Endothelial cell (in vitro differentiated cells): ENCODE data around the gene ZC3HAV1L. TPM values are rescaled to one million over a fixed set of nuclear protein-coding genes. Genes with fewer than 3 reads are reported as not detected.

ENCODE experiments used
- DNase-seq: peaks from one replicate; pipeline ENCODE4 v3.0.0; 2021; ENCODE audit warnings: low spot score
- H3K27ac Mint-ChIP-seq: one replicate; pipeline ENCODE4 v1.8.0; 2021; ENCODE audit warnings: mixed read lengths, inconsistent platforms; ENCODE audit not compliant: unreplicated experiment
- H3K27me3 Mint-ChIP-seq: one replicate; pipeline ENCODE4 v1.8.0; 2021; ENCODE audit warnings: mild to moderate bottlenecking, moderate library complexity, mixed read lengths, inconsistent platforms; ENCODE audit not compliant: unreplicated experiment
- H3K36me3 Mint-ChIP-seq: one replicate; pipeline ENCODE4 v1.8.0; 2021; ENCODE audit warnings: mild to moderate bottlenecking, low read depth, mixed read lengths, inconsistent platforms; ENCODE audit not compliant: unreplicated experiment
- H3K4me1 Mint-ChIP-seq: one replicate; pipeline ENCODE4 v1.8.0; 2021; ENCODE audit warnings: mild to moderate bottlenecking, mixed read lengths, inconsistent platforms; ENCODE audit not compliant: unreplicated experiment
- H3K4me3 Mint-ChIP-seq: one replicate; pipeline ENCODE4 v1.8.0; 2021; ENCODE audit warnings: mild to moderate bottlenecking, mixed read lengths, inconsistent platforms; ENCODE audit not compliant: unreplicated experiment
- H3K9me3 Mint-ChIP-seq: one replicate; pipeline ENCODE4 v1.8.0; 2021; ENCODE audit warnings: mixed read lengths, inconsistent platforms; ENCODE audit not compliant: unreplicated experiment
- CTCF ChIP-seq: fragments of 200-600 bp; sonication (generic); IDR thresholded peaks from one replicate; pipeline ENCODE4 v1.5.0; 2021; ENCODE audit warnings: antibody characterized with exemption; ENCODE audit not compliant: unreplicated experiment
- total RNA-seq: library from RNA; stranded (reverse); fragmentation: NEBNext Ultra II Directional; extraction: Animal tissue kit (Norgen Biotek cat#: 25700); gene quantifications from one replicate; pipeline ENCODE4 v1.2.1, GENCODE V29; 2021; ENCODE audit not compliant: unreplicated experiment

ZC3HAV1L gene
- total RNA-seq, 1 donor from 2014 or later: 12.4 TPM

DNA sequence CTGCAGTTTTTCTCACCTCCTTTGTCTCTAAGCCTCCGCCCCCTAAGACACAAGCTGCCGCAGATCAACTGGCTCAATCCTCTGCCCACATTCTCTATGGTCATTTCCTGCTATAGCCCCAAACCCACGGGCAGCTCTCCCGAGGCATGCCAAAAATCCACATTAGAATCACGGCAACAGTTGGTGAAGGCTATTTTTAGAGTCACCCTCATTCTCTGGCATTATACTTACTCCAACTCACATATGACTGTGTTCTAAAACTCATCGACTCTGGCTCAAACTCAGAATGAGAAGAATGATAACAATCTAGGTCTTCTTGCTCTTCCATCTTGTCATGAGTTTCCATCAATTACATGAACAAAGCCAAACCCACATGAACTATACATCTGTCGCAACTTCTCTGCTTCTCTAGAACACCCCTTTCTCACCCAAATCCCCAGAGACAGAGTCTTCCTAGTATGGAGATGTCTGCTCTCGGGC lies 43.8 kb downstream of the ZC3HAV1L start:
- Mint-ChIP-seq H3K36me3 (no peaks in the 10 kb centered on the region), H3K27me3 (peaks cover 2% of the 10 kb centered on the region)

DNA sequence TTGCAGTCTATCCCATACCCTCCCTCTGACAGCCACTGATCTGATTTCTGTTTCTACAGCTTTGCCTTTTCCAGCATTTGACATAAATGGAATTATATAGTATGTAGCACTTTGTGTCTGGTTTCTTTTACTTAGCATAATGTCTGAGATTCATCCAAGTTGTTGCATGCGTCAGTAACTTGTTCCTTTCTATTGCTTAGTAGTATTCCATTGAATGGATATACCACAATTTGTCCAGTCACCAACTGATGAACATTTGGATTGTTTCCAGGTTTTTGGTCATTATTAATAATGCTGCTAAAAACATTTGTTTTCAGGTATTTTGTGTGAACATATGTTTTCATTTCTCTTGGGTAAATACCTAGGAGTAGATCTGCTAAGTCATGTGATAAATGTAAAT lies 48.2 kb downstream of the ZC3HAV1L start:
- H3K4me3 Mint-ChIP-seq: no peak overlapping the region
- H3K27me3 Mint-ChIP-seq: peaks cover 7% of the 10 kb centered on the region
- TF ChIP-seq CTCF: no peak
- peaks cover 4% of the 10 kb centered on the region for H3K4me1 Mint-ChIP-seq
- H3K27ac Mint-ChIP-seq: no peak overlapping the region
- H3K36me3 Mint-ChIP-seq: peaks cover 2% of the 10 kb centered on the region
- DNase-seq: no peak
- H3K9me3 Mint-ChIP-seq: no peaks in the 10 kb centered on the region

More for the DNA sequence above, 43.8 kb downstream of the ZC3HAV1L start:
- H3K9me3 Mint-ChIP-seq: no peaks in the 10 kb centered on the region
- peaks cover 4% of the 10 kb centered on the region for H3K4me1 Mint-ChIP-seq
- no peak for DNase-seq
- no peak overlapping the region for H3K27ac Mint-ChIP-seq
- no peak overlapping the region for H3K4me3 Mint-ChIP-seq
- TF ChIP-seq CTCF: no peak

GRCh38 chr7:138982204-138982623 lies 53.6 kb downstream of the ZC3HAV1L start:
- no peak overlapping the region for H3K27ac Mint-ChIP-seq
- H3K36me3 Mint-ChIP-seq: peaks cover 12% of the 10 kb centered on the region
- H3K4me3 Mint-ChIP-seq: peak overlapping the region; percentile 84
- no peaks in the 10 kb centered on the region for H3K9me3 Mint-ChIP-seq
- peaks cover 16% of the 10 kb centered on the region for H3K27me3 Mint-ChIP-seq
- TF ChIP-seq CTCF: no peak
- peaks cover 24% of the 10 kb centered on the region for H3K4me1 Mint-ChIP-seq
- no peak for DNase-seq

GRCh38 chr7:138981332-138982203 lies 54.3 kb downstream of the ZC3HAV1L start, which contains the start of gene KIAA1549:
TSS of gene KIAA1549 (minus strand) at chr7:138981389. CDS start at chr7:138981269, 120 bp downstream.
- peak; percentile 80 for DNase-seq
- peak within 1 kb of the TSS; percentile 51 for H3K27ac Mint-ChIP-seq
- H3K9me3 Mint-ChIP-seq: no peaks in the 10 kb centered on the region
- peaks cover 24% of the 10 kb centered on the region for H3K4me1 Mint-ChIP-seq
- peaks cover 12% of the 10 kb centered on the region for H3K36me3 Mint-ChIP-seq
- H3K4me3 Mint-ChIP-seq: peak within 1 kb of the TSS; percentile 98
- TF ChIP-seq CTCF: no peak
- peaks cover 16% of the 10 kb centered on the region for H3K27me3 Mint-ChIP-seq
